Measurements from ENCODE around the gene XAGE3.
"Not testable (repeated sequence)": the region's sequence is repeated elsewhere in the genome, so short reads cannot be mapped to it uniquely, and the experiment has no call there.

XAGE3 gene, protein sequence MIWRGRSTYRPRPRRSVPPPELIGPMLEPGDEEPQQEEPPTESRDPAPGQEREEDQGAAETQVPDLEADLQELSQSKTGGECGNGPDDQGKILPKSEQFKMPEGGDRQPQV

DNA sequence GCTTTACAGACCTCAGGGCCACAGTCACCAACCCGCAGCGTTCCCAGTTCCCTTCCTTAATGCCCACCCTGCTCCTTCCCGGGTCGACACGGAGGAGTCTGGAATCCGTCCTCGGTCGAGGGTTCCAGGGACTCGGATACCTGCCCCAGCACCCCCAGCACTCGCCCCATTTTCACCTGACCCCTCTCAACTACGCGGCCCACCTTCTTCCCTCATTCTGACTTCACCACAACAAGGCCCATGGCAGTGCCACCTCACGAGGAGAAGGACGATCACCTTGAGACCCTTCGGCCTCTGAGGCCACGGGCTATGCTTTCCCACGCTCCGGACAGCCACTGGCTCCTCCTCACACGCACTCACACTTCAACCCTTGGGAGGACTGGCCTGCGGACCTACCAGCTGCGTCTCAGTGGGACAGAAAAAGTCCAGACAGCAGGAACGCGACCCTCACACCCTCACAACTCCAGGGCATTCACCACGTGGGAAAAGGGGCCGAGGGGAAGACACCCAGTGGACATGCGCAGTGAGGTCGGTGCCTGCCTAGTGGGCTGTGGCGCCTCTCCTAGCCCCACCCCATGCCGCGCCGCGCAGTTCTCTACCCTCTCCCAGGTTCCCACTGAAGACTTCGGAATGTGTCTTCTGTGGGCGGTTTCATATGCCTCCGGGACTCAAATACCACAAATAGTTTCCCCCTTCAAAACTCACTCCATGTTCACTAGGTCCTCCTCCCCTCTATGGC lies at the start of gene XAGE3:
TSS of gene XAGE3 (minus strand) at position 474 of the 739 bp plus-strand sequence. CDS start 950 bp downstream, outside the sequence.
- DNase-seq (ENCODE audit: low read depth) = no peak

DNA sequence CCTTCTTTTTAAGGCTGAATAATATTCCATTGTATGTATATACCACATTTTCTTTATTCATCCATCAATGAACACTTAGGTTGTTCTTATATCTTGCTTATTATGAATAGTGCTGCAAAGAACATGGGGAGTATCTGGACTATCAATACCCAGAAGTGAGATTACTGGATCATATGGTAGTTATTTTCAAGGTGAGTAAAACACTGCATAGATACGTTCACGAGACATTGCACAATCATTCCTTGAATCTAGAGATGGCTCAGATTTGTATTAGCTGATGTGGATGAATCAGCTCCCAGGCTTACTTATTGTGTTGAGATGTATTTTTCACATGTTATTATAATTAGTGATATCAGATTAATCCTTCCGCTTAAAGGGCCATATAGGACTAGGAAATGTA lies 46.8 kb upstream of the XAGE3 start:
- DNase-seq (ENCODE audit: low read depth) = not testable (repeated sequence)

GRCh38 chrX:52913681-52914080 lies 45.8 kb upstream of the XAGE3 start:
- DNase-seq (ENCODE audit: low read depth) = not testable (repeated sequence)

DNA sequence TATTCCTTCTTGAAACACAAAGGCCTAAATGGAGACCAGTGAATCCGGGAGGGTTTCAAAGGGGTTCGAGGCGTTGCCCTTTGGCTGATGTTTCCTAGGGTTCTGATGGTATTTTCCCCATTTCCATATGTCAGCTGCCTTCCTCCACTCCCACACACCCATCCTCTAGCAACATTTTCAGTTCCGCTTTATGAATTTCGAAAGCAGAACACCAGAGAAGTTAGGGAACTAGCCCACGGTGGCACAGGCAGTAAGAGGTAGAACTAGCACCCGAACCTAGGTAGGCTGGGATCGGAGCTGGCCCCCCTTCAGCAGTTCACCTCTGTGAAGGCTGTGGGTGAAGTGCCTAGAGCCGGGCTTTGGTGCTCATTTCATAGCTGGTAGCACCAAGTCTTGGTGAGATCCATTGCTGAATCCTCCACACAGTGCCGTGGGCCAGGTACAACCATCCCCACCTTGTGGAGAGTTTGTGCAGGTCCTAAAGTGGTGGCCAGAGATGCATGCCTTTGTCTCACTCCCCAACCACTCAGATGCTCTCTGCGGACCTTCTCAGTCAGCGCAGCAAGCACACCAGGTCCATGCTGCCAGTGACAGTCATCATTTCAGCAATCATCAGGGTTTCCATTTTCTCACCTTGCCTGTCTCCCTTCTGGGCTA lies 41.6 kb upstream of the XAGE3 start:
- DNase-seq (ENCODE audit: low read depth) = not testable (repeated sequence)

- DNase-seq (ENCODE audit: low read depth) = not testable (repeated sequence)
These were observed 40.0 kb upstream of the XAGE3 start for GRCh38 chrX:52907900-52908299.

- not testable (repeated sequence) for DNase-seq (ENCODE audit: low read depth)
These were observed 39.3 kb upstream of the XAGE3 start for GRCh38 chrX:52907137-52907536.

DNA sequence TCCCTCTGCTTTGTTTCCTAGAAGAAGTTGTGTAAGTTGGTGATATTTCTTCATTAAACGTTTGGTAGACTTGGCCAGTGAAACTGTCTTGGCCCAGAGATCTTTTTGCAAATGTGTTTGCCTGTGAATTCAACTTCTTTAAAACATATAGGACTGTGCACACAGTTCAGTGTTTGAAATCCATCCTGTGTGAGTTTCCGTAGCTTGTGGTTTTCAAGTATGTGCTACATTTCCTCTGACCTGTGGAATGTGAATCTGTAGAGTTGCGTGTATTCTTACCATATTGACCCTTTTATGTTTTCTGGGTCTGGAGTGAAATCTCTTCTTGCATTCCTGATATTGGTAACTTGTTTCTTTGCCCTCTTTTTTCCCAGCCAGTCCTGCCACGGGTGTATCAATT lies 38.2 kb upstream of the XAGE3 start:
- DNase-seq (ENCODE audit: low read depth) = not testable (repeated sequence)

GRCh38 chrX:52905531-52905930 lies 37.6 kb upstream of the XAGE3 start:
- not testable (repeated sequence) for DNase-seq (ENCODE audit: low read depth)

DNA sequence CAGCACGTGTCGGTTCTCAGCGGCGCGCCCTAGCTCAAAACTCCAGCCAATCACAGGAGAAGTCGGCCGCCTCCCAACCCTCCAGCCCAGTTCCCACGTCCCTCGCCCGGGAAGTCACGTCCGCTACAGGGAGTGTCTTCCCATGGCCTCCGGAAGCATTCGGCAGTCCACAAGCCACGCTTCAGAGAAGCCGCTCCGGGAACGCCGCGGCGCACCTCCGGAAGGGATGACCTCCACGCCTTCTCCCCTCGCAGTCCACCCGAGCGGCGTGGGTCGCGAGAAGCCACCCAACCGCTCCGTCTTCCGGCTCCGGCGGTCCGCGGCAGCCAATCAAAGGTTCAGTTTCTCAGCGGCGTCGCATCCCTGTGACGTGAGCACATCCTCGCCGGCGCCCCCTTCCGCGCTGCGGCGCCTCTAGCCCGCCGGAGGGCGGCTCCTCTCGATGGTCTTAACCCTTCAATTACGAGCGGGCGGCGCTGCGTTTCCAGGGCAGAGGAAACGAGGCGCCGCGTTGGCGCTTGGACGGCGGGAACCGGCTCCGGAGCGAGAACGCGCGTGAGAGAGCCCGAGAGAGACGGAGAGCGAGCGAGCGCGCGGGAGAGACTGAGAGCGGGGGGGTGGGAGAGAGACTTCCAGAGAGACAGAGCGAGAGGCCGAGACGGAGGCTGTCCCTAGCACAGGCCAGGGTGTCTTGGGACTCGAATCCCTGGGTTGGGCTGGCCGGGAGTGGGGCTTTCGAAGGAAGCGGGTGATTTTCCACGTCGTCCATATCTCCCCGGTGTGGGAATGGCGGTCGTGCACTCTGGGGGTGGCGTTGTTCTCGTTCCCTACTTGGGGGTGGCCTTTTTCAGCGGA lies 29.2 kb upstream of the XAGE3 start, which contains the start of gene FAM156B:
TSS of gene FAM156B (plus strand) at position 476 of the 855 bp plus-strand sequence. CDS start 9,896 bp downstream, outside the sequence.
- DNase-seq (ENCODE audit: low read depth) = not testable (repeated sequence)

DNA sequence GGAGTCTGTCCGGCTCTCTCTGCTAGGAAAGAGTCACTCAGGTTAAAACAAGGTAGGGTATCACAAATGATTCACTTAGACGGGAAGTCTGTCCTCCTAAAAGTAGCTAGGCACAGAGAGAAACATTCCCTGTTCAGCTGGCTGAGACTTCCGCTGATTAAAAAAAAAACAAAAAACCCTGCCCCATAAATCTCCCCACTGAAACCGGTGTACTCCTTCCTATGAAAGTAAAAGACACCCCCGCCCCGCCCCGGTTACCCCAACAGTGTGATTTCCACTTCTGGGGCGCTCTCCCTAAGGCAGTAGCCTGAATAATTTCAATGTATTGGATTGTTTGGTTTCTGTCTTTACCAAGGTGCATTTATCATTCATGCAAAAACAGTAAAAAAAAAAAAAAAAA lies 28.6 kb upstream of the XAGE3 start:
- not testable (repeated sequence) for DNase-seq (ENCODE audit: low read depth)

- not testable (repeated sequence) for DNase-seq (ENCODE audit: low read depth)
These were observed 20.2 kb upstream of the XAGE3 start for GRCh38 chrX:52888090-52888489.

GRCh38 chrX:52887459-52887858 lies 19.6 kb upstream of the XAGE3 start:
- not testable (repeated sequence) for DNase-seq (ENCODE audit: low read depth)

DNA sequence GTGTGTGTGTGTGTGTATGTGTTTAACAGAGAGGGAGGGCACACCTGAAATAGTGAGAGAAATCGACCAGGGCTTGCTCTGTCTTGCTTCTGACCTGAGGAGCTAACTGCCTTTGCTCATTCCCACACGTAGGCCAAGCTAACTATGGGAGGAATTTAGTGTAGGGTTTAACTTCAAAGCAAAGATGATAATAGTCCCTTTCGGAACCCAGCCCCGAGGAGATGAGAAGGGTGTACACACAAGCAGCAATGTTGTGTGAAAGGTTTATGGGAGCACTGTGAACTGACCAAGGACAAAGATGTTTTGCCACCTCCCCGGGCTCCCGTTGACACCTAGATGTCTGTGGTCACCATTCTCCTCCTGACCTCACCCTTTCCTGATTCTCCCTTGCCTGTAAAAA lies 8.5 kb upstream of the XAGE3 start:
- not testable (repeated sequence) for DNase-seq (ENCODE audit: low read depth)

DNA sequence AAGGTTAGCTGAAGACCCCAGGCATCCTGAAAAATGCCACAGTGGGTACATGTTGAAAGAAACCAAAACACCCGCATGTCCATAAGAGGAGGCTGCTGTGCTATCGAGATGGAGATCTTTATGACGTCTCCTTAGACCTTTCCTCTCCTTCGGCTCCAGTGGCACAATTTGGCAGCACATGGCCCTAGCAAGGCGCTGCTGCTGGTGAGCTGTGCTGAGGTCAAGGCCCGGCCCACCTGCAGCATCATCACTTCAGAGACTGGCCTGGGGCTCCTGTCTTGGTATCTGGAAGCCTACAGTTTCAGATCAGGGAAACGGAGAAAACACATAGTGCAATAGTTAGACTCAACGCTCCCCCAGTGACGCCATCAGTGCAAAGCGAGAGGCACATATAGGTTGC lies 7.6 kb upstream of the XAGE3 start:
- DNase-seq (ENCODE audit: low read depth) = not testable (repeated sequence)

DNA sequence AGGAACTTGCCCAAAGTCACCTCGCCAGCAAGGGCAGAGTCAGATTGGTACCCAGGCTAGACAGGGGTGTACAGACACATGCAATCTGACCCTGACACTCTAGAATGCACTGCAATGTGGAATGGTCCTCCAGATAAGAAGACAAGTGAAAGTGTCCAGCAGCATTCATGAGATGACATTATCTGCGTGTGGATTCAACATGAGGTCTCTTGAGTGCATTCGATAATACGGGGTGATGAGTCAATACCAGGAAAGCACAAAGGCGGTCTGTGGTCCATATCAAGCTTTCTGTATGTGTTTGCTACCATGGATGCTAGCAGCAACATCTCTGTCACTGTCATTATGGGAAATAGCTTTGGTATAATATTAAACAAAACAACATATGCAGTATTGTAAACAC lies 6.8 kb upstream of the XAGE3 start:
- DNase-seq (ENCODE audit: low read depth) = no peak

DNA sequence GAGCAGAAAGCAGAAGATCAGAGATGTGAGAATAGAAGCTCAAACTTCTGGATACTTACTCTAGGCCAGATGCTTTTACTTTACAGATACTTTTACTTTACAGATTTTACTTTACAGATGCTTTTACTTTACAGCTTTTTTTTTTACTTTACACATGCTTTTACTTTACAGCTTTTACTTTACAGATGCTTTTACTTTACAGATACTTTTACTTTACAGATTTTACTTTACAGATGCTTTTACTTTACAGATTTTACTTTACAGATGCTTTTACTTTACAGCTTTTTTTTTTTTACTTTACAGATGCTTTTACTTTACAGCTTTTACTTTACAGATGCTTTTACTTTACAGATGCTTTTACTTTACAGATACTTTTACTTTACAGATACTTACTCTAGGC lies 5.9 kb upstream of the XAGE3 start:
- DNase-seq (ENCODE audit: low read depth) = not testable (repeated sequence)

- DNase-seq (ENCODE audit: low read depth) = no peak
These were observed 2.2 kb upstream of the XAGE3 start for GRCh38 chrX:52870046-52870445.

GRCh38 chrX:52865343-52865998 lies 2.4 kb downstream of the XAGE3 start:
- no peak for DNase-seq (ENCODE audit: low read depth)

- not testable (repeated sequence) for DNase-seq (ENCODE audit: low read depth)
These were observed 10.8 kb downstream of the XAGE3 start for GRCh38 chrX:52856991-52857525.

- DNase-seq (ENCODE audit: low read depth) = no peak
These were observed 15.6 kb downstream of the XAGE3 start for GRCh38 chrX:52852110-52852860.

All from CMK (cell line).